ENCODE results near the gene SPACDR. TPM values are rescaled to one million over a fixed set of nuclear protein-coding genes. Genes with fewer than 3 reads are reported as not detected.
"Not testable (repeated sequence)": the region's sequence is repeated elsewhere in the genome, so short reads cannot be mapped to it uniquely, and the experiment has no call there.

Gene SPACDR
- total RNA-seq, 2 donors from 2014 or later: not detected

DNA sequence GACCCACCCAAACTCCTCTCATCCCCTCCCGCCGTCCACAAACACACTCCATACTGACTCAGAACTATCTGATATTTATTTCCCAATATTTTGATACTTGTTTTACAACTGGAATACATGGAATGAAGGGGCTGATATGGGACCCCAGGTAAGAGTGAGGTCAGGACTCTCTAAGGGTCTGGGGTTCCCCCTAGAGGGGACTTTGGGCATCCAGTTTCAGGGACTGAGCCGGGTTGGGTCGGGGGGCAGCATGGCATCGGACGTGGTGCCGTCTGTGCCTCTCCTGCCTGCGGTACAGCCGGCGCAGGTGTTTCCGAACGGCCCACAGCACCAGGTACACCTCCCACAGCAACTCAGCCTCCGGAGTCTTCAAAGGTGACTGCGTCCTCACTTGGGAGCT, 7.5 kb downstream of the SPACDR start:
- Histone ChIP-seq H3K27me3 (replicated peaks; ENCODE audit: insufficient read depth) (no peaks in the 10 kb centered on the region), H3K9me3 (no peaks in the 10 kb centered on the region), H3K4me3 (no peak overlapping the region), H3K36me3 (peaks cover 3% of the 10 kb centered on the region), H3K4me1 (ENCODE audit: control insufficient read depth in 1 of 2, low read depth in 2 of 2) (no peaks in the 10 kb centered on the region), H3K27ac (no peak overlapping the region)
- TF ChIP-seq, protein P1, sequence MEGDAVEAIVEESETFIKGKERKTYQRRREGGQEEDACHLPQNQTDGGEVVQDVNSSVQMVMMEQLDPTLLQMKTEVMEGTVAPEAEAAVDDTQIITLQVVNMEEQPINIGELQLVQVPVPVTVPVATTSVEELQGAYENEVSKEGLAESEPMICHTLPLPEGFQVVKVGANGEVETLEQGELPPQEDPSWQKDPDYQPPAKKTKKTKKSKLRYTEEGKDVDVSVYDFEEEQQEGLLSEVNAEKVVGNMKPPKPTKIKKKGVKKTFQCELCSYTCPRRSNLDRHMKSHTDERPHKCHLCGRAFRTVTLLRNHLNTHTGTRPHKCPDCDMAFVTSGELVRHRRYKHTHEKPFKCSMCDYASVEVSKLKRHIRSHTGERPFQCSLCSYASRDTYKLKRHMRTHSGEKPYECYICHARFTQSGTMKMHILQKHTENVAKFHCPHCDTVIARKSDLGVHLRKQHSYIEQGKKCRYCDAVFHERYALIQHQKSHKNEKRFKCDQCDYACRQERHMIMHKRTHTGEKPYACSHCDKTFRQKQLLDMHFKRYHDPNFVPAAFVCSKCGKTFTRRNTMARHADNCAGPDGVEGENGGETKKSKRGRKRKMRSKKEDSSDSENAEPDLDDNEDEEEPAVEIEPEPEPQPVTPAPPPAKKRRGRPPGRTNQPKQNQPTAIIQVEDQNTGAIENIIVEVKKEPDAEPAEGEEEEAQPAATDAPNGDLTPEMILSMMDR (IDR thresholded peaks at IDR 0.05): no peak
- ATAC-seq (ENCODE audit: insufficient number of reproducible peaks, low FRiP score, low read depth) (peak; percentile 39), DNase-seq (ENCODE audit: low spot score) (no peak)

DNA sequence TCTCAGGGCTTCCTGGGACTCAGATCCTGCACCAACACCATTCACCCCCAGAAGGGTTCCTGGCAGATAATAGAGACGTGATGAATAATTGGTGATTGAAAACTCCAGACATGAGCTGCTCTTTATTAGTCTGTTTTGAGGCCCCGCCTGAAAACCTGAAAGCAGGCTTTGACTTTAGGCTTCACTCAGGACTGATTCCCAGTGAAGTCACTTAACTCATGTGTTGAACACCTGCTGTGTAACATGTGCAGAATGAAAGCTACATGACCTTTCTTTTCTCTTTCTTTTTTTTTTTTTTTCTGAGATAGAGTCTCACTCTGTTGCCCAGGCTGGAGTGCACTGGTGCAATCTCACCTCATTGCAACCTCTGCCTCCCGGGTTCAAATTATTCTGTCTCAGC, 8.9 kb downstream of the SPACDR start:
- DNase-seq (ENCODE audit: low spot score) (no peak), ATAC-seq (ENCODE audit: insufficient number of reproducible peaks, low FRiP score, low read depth) (no peak)
- TF ChIP-seq, protein P1 (IDR thresholded peaks at IDR 0.05): no peak
- Histone ChIP-seq H3K4me3 (no peak overlapping the region), H3K9me3 (no peaks in the 10 kb centered on the region), H3K4me1 (ENCODE audit: control insufficient read depth in 1 of 2, low read depth in 2 of 2) (peaks cover 0 to 8% of the 10 kb centered on the region in 2 donors), H3K27ac (no peak overlapping the region), H3K27me3 (replicated peaks; ENCODE audit: insufficient read depth) (no peaks in the 10 kb centered on the region), H3K36me3 (peaks cover 3% of the 10 kb centered on the region)

DNA sequence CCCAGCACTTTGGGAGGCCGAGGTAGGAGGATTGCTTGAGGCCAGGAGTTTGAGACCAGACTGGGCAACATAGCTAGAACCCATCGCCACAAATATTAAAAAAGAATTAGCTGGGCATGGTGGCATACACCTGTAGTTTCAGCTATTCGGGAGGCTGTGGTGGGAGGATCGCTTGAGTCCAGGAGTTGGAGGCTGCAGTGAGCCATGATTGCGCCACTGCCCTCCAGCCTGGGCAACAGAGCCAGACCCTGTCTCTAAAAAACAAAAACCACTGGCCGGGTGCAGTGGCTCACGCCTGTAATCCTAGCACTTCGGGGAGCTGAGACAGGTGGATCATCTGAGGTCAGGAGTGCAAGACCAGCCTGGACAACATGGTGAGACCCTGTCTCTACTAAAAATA, 10.2 kb downstream of the SPACDR start:
- H3K4me3 ChIP-seq; H3K36me3 ChIP-seq; H3K9me3 ChIP-seq; DNase-seq (ENCODE audit: low spot score); H3K27ac ChIP-seq; H3K27me3 ChIP-seq (replicated peaks; ENCODE audit: insufficient read depth); ATAC-seq (ENCODE audit: insufficient number of reproducible peaks, low FRiP score, low read depth): not testable (repeated sequence)
- peaks cover 0 to 13% of the 10 kb centered on the region in 2 donors for H3K4me1 ChIP-seq (ENCODE audit: control insufficient read depth in 1 of 2, low read depth in 2 of 2)

DNA sequence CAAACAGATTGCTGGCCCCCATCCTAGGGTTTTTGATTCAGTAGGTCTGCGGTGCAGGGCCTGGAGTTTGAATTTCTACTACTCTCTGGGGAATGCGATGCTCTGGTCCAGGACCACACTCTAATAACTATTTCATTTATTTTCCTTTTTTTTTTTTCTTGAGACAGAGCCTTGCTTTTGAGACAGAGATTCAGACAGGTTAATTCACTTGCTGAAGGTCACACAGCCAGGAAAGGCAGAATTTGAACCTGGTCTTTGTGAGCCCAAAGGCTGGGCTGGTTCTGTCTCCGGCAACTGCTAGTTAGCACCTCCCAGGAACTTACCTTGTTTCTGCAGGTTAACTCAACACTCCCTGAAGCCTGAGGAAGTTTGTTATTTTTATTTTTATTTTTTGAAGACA, 11.5 kb downstream of the SPACDR start:
- ATAC-seq (ENCODE audit: insufficient number of reproducible peaks, low FRiP score, low read depth): no peak
- no peak overlapping the region for H3K27ac ChIP-seq
- no peaks in the 10 kb centered on the region for H3K9me3 ChIP-seq
- H3K36me3 ChIP-seq: peaks cover 3% of the 10 kb centered on the region
- no peaks in the 10 kb centered on the region for H3K27me3 ChIP-seq (replicated peaks; ENCODE audit: insufficient read depth)
- no peak overlapping the region for H3K4me3 ChIP-seq
- H3K4me1 ChIP-seq (ENCODE audit: control insufficient read depth in 1 of 2, low read depth in 2 of 2): peaks cover 0 to 13% of the 10 kb centered on the region in 2 donors
- DNase-seq (ENCODE audit: low spot score): no peak
- TF ChIP-seq, protein P1 (IDR thresholded peaks at IDR 0.05): no peak

DNA sequence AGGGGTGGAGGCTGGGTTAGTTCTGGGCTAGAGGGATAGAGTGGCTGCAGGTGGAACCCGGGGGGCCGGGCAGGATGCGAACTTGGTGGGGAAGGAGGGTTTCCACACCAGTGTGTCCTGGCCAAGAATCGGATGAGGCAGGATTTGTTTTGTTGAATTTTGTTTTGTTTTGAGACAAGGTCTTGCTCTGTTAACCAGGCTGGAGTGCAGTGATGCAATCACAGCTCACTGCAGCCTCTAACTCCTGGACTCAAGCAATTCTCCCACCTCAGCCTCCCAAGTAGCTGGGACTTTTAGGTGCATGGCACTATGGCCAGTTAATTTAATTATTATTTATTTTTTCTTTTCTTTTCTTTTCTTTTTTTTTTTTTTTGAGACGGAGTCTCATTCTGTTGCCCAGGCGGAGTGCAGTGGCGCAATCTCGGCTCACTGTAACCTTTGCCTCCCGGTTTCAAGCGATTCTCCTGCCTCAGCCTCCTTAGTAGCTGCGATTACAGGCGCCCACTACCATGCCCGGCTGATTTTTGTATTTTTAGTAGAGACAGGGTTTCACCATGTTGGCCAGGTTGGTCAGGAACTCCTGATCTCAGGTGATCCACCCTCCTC, 14.8 kb downstream of the SPACDR start:
- Histone ChIP-seq H3K27ac (no peak overlapping the region), H3K27me3 (replicated peaks; ENCODE audit: insufficient read depth) (no peaks in the 10 kb centered on the region), H3K9me3 (no peaks in the 10 kb centered on the region), H3K4me1 (ENCODE audit: control insufficient read depth in 1 of 2, low read depth in 2 of 2) (peaks cover 0 to 13% of the 10 kb centered on the region in 2 donors), H3K36me3 (no peaks in the 10 kb centered on the region), H3K4me3 (no peak overlapping the region)
- no peak for ATAC-seq (ENCODE audit: insufficient number of reproducible peaks, low FRiP score, low read depth)
- DNase-seq (ENCODE audit: low spot score): no peak
- TF ChIP-seq, protein P1 (IDR thresholded peaks at IDR 0.05): no peak

DNA sequence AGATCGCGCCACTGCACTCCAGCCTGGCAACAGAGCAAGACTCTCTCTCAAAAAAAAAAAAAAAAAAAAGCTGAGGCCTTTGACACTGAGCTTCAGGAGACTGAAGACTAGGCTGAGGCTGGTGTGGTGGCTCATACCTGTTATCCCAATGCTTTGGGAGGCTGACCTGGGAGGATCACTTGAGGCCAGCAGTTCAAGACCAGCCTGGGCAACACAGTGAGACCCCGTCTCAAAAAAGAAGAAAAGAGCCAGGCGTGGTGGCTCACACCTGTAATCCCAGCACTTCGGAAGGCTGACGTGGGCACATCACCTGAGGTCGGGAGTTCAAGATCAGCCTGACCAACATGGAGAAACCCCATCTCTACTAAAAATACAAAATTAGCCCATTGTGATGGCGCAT, 16.7 kb downstream of the SPACDR start:
- H3K36me3 ChIP-seq; H3K27ac ChIP-seq; ATAC-seq (ENCODE audit: insufficient number of reproducible peaks, low FRiP score, low read depth); H3K4me3 ChIP-seq; DNase-seq (ENCODE audit: low spot score); H3K9me3 ChIP-seq; H3K27me3 ChIP-seq (replicated peaks; ENCODE audit: insufficient read depth): not testable (repeated sequence)
- H3K4me1 ChIP-seq (ENCODE audit: control insufficient read depth in 1 of 2, low read depth in 2 of 2): peaks cover 0 to 13% of the 10 kb centered on the region in 2 donors

All from thoracic aorta (tissue), 2 donors.